ENCODE results near the gene DNAJC18. TPM values are rescaled to one million over a fixed set of nuclear protein-coding genes. Genes with fewer than 3 reads are reported as not detected.
"Not testable (repeated sequence)": the region's sequence is repeated elsewhere in the genome, so short reads cannot be mapped to it uniquely, and the experiment has no call there.

Gene DNAJC18
- total RNA-seq, 4 donors from 2014 or later, result 7.9 to 21.0 (median 12.7) TPM

- WGBS, 2 donors, result 88 to 91% methylated on average over 6 of the region's 6 CpGs
- no peaks in the 10 kb centered on the region for H3K27me3 ChIP-seq
- TF ChIP-seq, protein P1, sequence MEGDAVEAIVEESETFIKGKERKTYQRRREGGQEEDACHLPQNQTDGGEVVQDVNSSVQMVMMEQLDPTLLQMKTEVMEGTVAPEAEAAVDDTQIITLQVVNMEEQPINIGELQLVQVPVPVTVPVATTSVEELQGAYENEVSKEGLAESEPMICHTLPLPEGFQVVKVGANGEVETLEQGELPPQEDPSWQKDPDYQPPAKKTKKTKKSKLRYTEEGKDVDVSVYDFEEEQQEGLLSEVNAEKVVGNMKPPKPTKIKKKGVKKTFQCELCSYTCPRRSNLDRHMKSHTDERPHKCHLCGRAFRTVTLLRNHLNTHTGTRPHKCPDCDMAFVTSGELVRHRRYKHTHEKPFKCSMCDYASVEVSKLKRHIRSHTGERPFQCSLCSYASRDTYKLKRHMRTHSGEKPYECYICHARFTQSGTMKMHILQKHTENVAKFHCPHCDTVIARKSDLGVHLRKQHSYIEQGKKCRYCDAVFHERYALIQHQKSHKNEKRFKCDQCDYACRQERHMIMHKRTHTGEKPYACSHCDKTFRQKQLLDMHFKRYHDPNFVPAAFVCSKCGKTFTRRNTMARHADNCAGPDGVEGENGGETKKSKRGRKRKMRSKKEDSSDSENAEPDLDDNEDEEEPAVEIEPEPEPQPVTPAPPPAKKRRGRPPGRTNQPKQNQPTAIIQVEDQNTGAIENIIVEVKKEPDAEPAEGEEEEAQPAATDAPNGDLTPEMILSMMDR (IDR thresholded peaks at IDR 0.05), result no peak
- no peak for TF ChIP-seq POLR2A (IDR thresholded peaks at IDR 0.05)
- no peak for DNase-seq
- H3K4me3 ChIP-seq (replicated peaks in 1 of 3), result no peak overlapping the region
- intact Hi-C loops (cut with DNase I), result no loop called here
- no peaks in the 10 kb centered on the region for H3K36me3 ChIP-seq
- H3K27ac ChIP-seq, result no peak overlapping the region
- H3K4me1 ChIP-seq, result peaks cover 27 to 33% of the 10 kb centered on the region in 2 donors
- H3K9me3 ChIP-seq, result no peaks in the 10 kb centered on the region
Measured at GRCh38 chr5:139413963-139414362, 25.4 kb downstream of the DNAJC18 start.

DNA sequence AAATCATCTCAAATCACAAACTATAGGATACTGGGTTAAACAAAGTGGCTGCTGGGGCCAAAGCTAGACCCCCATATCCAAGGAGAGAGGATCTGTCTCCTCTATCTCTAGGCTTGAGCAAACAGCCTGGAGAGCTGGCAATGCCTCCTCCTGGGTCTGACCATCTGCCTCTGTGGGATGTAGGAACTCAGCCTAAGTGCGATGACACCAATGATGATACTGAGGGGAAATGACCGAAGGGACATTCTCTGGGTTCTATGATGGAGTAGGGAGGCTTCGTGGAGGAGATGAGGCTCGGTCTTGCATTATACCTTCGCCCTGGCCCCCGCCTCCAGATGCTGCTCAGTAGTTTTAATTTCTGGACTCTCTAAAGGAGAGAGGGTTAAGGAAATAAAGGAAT is 26.2 kb downstream of the DNAJC18 start:
- no peaks in the 10 kb centered on the region for H3K36me3 ChIP-seq
- H3K4me1 ChIP-seq, result peaks cover 20 to 30% of the 10 kb centered on the region in 2 donors
- DNase-seq, result no peak
- no peaks in the 10 kb centered on the region for H3K9me3 ChIP-seq
- H3K27ac ChIP-seq, result no peak overlapping the region
- no peaks in the 10 kb centered on the region for H3K27me3 ChIP-seq
- TF ChIP-seq POLR2A (IDR thresholded peaks at IDR 0.05), result no peak
- TF ChIP-seq, protein P1 (IDR thresholded peaks at IDR 0.05), result no peak
- 94 to 98% methylated on average over 6 of the region's 6 CpGs for WGBS, 2 donors
- no peak overlapping the region for H3K4me3 ChIP-seq (replicated peaks in 1 of 3)
- intact Hi-C loops (cut with DNase I), result no loop called here

- DNase-seq, result no peak
- WGBS, 2 donors, result 89 to 91% methylated on average over 17 of the region's 17 CpGs
Measured at GRCh38 chr5:139410993-139411828, 28.1 kb downstream of the DNAJC18 start.

DNA sequence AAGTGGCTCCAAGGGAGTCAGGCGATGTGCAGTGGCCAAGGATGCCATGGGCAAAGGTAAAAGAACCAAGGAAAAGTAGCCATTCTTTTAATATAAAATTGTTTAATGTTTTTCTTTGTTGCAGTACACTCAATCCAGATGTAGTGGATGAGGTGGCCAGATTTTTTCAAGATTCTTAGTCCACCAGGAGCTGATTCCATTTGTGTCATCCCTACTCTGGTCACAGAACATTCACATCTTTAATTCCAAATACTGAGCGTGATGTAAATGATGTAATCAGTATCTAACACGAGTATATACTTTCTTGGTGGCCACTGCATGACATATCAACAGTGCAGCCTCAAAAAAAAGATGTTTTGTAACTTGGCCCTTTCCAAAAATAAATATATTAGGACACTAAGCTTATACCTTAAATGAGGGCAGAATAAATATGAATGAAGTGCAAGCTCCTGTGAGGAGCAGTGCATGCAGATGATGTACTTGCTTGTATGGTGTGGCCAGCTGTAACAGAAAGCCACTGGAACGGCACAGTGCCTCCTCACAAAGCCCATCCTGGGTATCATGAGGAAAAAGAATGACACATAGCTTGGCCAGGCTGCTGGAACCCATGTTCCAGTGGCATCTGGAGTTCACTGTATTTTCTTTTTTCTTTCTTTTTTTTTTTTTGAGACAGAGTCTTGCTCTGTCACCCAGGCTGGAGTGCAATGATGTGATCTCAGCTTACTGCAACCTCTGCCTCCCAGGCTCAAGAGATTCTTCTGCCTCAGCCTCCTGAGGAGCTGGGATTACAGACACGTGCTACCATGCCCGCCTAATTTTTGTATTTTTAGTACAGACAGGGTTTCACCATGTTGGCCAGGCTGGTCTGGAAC is 29.0 kb downstream of the DNAJC18 start:
- H3K27me3 ChIP-seq, result no peaks in the 10 kb centered on the region
- TF ChIP-seq, protein P1 (IDR thresholded peaks at IDR 0.05), result no peak
- TF ChIP-seq POLR2A (IDR thresholded peaks at IDR 0.05), result no peak
- no peak overlapping the region for H3K27ac ChIP-seq
- H3K4me3 ChIP-seq (replicated peaks in 1 of 3), result no peak overlapping the region
- intact Hi-C loops (cut with DNase I), result no loop called here
- DNase-seq, result no peak
- 65 to 87% methylated on average over 6 of the region's 6 CpGs for WGBS, 2 donors
- peaks cover 0 to 5% of the 10 kb centered on the region in 2 donors for H3K4me1 ChIP-seq
- no peaks in the 10 kb centered on the region for H3K9me3 ChIP-seq
- H3K36me3 ChIP-seq, result no peaks in the 10 kb centered on the region

More at GRCh38 chr5:139410993-139411828, 28.1 kb downstream of the DNAJC18 start:
- Histone ChIP-seq H3K36me3 (no peaks in the 10 kb centered on the region), H3K27me3 (no peaks in the 10 kb centered on the region), H3K4me3 (replicated peaks in 1 of 3) (no peak overlapping the region), H3K9me3 (no peaks in the 10 kb centered on the region), H3K27ac (no peak overlapping the region), H3K4me1 (peaks cover 4 to 14% of the 10 kb centered on the region in 2 donors)
- TF ChIP-seq, protein P1 (IDR thresholded peaks at IDR 0.05), result no peak
- TF ChIP-seq POLR2A (IDR thresholded peaks at IDR 0.05), result no peak
- intact Hi-C loops (cut with DNase I), result no loop called here

DNA sequence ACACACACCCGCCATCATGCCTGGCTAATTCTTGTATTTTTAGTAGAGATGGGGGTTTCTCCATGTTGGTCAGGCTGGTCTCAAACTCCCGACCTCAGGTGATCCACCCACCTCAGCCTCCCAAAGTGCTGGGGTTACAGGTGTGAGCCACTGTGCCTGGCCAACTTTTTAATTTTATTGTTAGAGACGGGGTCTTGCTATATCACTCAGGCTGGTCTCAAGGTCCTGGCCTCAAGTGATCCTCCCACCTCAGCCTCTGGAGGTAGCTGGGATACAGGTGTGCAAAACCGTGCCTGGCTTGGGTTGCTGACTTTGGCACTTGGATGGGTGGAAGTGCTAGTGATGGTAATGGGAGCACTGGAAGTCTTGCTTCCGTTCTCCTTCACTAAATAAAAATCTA is 30.2 kb downstream of the DNAJC18 start:
- H3K4me1 ChIP-seq; DNase-seq; H3K36me3 ChIP-seq; H3K4me3 ChIP-seq (replicated peaks in 1 of 3); H3K27me3 ChIP-seq; intact Hi-C loops (cut with DNase I); H3K9me3 ChIP-seq; H3K27ac ChIP-seq: not testable (repeated sequence)
- 92 to 95% methylated on average over 5 of the region's 5 CpGs for WGBS, 2 donors
